Measurements from ENCODE around the gene OSBP2.
A peak's percentile ranks its signal among the peaks of the same experiment; 100 is the strongest.

The OSBP2 gene

GRCh38 chr22:30940685-30941362 is 246.2 kb downstream of the OSBP2 start:
- ATAC-seq (peak; percentile 51), DNase-seq (peak; percentile 22)

GRCh38 chr22:30941363-30941740 is 246.7 kb downstream of the OSBP2 start:
- ATAC-seq (peak; percentile 5), DNase-seq (no peak)

DNA sequence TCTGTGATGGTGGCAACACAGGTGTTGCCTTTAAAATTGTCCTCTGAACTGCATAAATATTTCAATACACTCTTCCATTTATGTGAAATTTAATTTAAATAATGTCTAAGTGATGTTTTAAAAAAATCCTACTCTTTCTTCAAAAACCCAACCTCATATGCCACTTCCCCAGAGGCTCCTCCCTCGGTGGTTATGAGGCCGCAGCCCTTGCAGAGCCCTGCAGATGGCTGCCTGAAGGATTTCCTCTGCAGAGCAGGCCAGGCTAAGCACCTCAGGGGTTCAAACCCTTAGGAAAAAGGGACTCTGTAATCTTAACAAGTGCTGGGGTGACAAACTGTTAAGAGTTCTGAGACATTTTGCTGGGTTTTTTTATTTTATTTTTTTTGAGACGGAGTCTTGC is 248.7 kb downstream of the OSBP2 start:
- no peak for ATAC-seq
- peak; percentile 32 for DNase-seq

DNA sequence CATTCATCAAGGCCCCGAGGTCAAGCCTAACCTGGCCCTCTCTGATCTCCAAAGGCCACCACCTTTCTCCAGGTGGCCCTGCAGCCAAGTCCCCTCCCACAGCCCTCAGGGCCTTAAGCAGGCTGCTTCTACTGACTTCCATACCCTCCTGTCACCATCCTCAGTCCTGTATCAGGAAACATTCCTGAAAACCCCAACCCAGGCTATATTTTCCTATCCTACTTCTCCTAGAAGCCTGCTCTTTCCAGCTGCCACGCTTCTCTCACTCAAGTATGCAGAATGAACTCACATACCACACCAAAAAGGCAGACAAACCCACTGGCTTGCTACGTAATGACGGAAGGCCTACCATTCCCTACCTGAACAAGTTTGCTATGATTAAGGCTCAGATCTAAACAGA is 250.3 kb downstream of the OSBP2 start:
- no peak for DNase-seq

GRCh38 chr22:30945653-30946052 is 251.0 kb downstream of the OSBP2 start:
- ATAC-seq (no peak), DNase-seq (no peak)

More for the DNA sequence above, 250.3 kb downstream of the OSBP2 start:
- no peak for ATAC-seq

DNA sequence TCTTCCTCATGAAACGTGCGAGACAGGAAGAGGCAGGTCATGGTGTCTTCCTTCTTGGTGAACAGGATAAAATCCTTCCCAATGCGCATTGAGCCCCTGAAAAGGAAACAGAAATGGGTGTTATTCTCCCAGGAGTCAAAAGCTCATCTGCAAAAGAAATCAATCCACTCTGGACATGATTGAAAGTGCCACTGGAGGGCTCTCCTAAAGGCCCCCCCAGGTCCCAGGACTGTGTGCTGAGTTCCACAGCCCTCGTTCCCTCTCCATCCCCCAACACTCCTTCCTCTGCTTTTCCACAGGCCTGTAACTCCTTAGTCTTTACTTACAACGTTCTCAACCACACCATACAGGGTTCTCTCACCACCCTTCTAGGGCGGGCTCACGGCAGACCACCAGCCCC is 251.7 kb downstream of the OSBP2 start:
- ATAC-seq (no peak), DNase-seq (no peak)

GRCh38 chr22:30947173-30947815 is 252.6 kb downstream of the OSBP2 start:
- no peak for ATAC-seq
- no peak for DNase-seq

- no peak for ATAC-seq
Measured at GRCh38 chr22:30947816-30948454, 253.3 kb downstream of the OSBP2 start.

GRCh38 chr22:30948930-30949342 is 254.3 kb downstream of the OSBP2 start:
- DNase-seq (no peak), ATAC-seq (no peak)

More at GRCh38 chr22:30947816-30948454, 253.3 kb downstream of the OSBP2 start:
- no peak for DNase-seq

- no peak for ATAC-seq
- DNase-seq, result no peak
Measured at GRCh38 chr22:30949934-30950660, 255.4 kb downstream of the OSBP2 start.

DNA sequence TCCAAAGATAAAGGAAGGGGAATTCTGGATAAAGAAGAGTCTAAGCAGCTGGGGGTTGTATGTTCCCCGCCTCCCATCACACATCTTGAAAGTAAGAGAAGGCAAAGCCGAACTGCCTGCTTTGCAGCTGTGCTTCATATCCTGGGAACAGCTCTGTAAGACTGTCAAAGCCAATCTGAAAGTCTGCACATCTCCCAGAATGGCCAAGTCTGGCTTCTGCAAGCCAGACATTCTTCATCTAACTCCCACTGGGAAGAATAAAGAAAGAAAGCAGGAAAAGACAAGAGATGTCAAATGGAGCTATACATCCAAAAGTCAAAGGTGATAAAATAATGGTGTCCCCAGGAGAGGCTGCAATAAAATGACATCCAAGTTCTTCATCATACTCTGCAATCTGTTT is 258.5 kb downstream of the OSBP2 start:
- DNase-seq, result no peak
- ATAC-seq, result no peak

GRCh38 chr22:30955153-30955552 is 260.5 kb downstream of the OSBP2 start:
- ATAC-seq, result no peak
- no peak for DNase-seq
